Type B pancreatic cell (in vitro differentiated cells): ENCODE results near the gene GLI3. TPM values are rescaled to one million over a fixed set of nuclear protein-coding genes. Genes with fewer than 3 reads are reported as not detected.

Source experiments
- DNase-seq: peaks from one replicate; pipeline ENCODE4 v3.0.0; 2021; ENCODE audit warnings: mixed read lengths; ENCODE audit not compliant: unreplicated experiment; ENCODE audit errors: extremely low spot score
- H3K27ac Mint-ChIP-seq: 2 replicates; pipeline ENCODE4 v1.8.0; 2021; ENCODE audit warnings: mild to moderate bottlenecking, mixed read lengths
- H3K27me3 Mint-ChIP-seq: 2 replicates; pipeline ENCODE4 v1.8.0; 2021; ENCODE audit warnings: mixed read lengths
- H3K36me3 Mint-ChIP-seq: 2 replicates; pipeline ENCODE4 v1.8.0; 2021; ENCODE audit warnings: mixed read lengths
- H3K4me1 Mint-ChIP-seq: one replicate; pipeline ENCODE4 v1.8.0; 2021; ENCODE audit warnings: mixed read lengths; ENCODE audit not compliant: unreplicated experiment
- H3K4me3 Mint-ChIP-seq: 2 replicates; pipeline ENCODE4 v1.8.0; 2021; ENCODE audit warnings: mild to moderate bottlenecking, mixed read lengths
- H3K9me3 Mint-ChIP-seq: 2 replicates; pipeline ENCODE4 v1.8.0; 2021; ENCODE audit warnings: mixed read lengths
- CTCF ChIP-seq: fragments of 200-600 bp; sonication (generic); conservative IDR thresholded peaks from 2 replicates; pipeline ENCODE4 v1.5.0; 2021; ENCODE audit warnings: antibody characterized with exemption, mild to moderate bottlenecking
- total RNA-seq: library from RNA; stranded (reverse); gene quantifications from 2 replicates; pipeline ENCODE4 v1.2.1, GENCODE V29; 2021; ENCODE audit warnings: low replicate concordance

The GLI3 gene
- total RNA-seq, 1 donor from 2014 or later: 141 TPM

DNA sequence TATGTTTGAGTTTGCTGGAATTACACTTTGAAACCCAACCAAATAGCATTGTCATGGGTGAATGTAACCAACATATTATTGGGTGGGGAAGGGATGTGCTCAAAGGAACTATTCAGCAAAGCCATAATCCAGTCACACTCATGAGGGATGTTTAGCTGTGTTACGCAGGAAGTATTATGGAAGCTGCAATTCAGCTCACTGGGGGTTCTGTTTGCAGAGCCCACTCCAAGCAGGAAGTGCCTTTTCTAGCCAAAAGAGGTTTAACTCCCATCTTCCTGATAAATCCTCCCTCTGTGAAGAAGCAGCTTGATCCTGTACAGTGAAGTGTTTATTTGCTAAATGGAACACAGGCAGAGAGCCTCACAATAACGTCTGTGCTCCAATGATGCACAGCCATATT is 172.5 kb downstream of the GLI3 start:
- Mint-ChIP-seq H3K4me1 (peaks cover 44% of the 10 kb centered on the region), H3K36me3 (peaks cover 26% of the 10 kb centered on the region), H3K27ac (no peak overlapping the region), H3K4me3 (no peak overlapping the region), H3K9me3 (peaks cover 4% of the 10 kb centered on the region), H3K27me3 (no peaks in the 10 kb centered on the region)
- no peak for TF ChIP-seq CTCF
- DNase-seq: no peak

DNA sequence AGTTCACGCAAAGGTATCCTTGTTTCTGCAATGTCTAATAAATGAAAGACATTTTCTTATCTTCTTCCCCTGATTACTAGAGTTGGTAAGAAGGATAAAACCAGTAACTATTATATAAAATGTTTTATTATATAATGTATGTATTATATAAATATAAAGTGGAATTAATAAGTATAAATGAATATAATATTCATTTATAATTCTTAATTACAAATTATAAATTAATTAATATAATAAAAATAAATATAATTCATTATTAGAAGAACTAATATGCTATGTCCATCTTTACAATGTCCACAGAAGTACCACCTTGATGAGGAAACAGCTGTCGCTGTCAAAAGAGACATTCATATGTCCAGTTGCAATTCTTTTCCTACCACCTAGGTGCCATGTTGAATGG is 177.7 kb downstream of the GLI3 start:
- Mint-ChIP-seq H3K4me3 (no peak overlapping the region), H3K27ac (no peak overlapping the region), H3K4me1 (no peaks in the 10 kb centered on the region), H3K27me3 (no peaks in the 10 kb centered on the region), H3K9me3 (no peaks in the 10 kb centered on the region), H3K36me3 (peaks cover 22% of the 10 kb centered on the region)
- TF ChIP-seq CTCF: no peak
- no peak for DNase-seq

DNA sequence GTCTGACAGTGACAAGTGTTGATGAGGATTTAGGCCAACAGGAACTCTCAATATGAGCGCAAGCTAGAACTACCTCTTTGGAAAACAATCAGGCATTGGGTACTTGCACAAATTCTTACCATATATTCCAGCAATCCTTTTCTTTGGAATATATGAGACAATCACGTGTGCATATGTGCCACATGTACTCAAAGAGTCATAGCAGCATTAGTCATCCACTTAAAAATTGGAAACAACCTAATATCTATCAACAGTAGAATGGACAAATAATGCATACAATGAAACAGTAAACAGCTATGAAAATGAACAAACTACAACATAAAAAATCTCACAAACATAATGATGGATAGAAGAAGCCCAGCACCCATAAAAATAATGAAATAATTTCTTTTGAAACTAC is 179.7 kb downstream of the GLI3 start:
- Mint-ChIP-seq H3K4me1 (no peaks in the 10 kb centered on the region), H3K9me3 (no peaks in the 10 kb centered on the region), H3K36me3 (peaks cover 20% of the 10 kb centered on the region), H3K27ac (no peak overlapping the region), H3K27me3 (no peaks in the 10 kb centered on the region), H3K4me3 (no peak overlapping the region)
- DNase-seq: no peak
- TF ChIP-seq CTCF: no peak

DNA sequence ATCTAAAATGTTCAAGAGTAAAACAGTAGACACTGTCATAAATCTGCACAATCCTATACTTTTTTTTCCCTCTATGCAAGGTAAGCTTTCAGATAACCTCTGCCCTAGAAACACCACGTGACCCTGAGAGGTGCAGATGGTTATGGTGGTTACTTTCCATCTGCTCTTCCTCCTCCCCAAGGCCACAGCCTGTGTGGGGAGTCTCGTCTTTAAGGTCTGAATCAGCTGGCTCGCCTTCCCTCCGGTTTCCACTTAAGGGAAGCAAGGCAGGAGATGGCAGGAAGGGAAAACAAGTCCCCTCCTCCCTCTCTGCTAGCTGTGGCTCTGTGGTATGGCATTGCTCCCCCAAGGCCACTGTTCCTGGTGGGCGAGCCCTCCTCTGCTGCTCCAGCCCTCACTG is 181.8 kb downstream of the GLI3 start:
- Mint-ChIP-seq H3K27me3 (no peaks in the 10 kb centered on the region), H3K4me1 (no peaks in the 10 kb centered on the region), H3K9me3 (no peaks in the 10 kb centered on the region), H3K36me3 (peaks cover 25% of the 10 kb centered on the region), H3K4me3 (no peak overlapping the region), H3K27ac (no peak overlapping the region)
- TF ChIP-seq CTCF: no peak
- DNase-seq: no peak

DNA sequence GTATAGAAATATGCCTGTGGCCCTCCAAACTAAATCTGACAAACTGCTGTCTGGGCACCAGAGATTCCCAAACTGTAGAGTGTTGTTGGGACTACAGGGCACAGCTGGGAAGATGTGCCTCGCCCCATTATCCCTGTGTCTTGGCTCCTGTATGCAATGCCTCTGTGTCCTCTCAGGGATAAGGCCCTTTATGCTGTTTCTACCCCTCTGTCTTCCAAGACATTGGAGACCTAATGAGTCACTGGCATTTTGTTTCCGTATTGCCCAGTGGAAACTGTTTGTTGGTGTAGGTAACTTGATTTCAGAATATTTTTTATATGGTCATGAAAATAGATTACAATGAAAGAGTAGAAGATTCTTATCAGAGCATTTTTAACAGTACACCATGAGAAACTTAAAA is 183.2 kb downstream of the GLI3 start:
- Mint-ChIP-seq H3K9me3 (no peaks in the 10 kb centered on the region), H3K4me1 (peaks cover 5% of the 10 kb centered on the region), H3K36me3 (peaks cover 23% of the 10 kb centered on the region), H3K27me3 (no peaks in the 10 kb centered on the region), H3K4me3 (no peak overlapping the region), H3K27ac (no peak overlapping the region)
- no peak for DNase-seq
- no peak for TF ChIP-seq CTCF

DNA sequence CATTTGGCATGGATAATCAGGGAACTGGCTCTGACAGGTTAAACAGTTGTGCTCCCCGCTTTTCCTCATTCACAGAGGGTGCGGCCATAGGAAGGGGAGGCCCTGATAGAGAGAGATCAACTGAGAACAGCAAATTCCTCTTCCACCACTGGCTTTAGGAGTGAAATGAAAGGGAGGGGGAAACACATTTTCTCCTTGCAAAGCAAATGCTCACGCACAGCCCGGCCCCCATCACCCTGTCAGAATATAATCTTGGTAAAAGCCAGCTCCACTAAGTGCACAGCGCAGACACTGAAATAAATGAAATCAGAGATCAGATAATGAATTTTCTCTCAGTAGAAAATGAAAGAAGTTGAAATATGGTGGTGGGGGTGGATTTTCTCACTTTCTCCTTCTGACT is 187.2 kb downstream of the GLI3 start:
- H3K4me3 Mint-ChIP-seq: no peak overlapping the region
- peaks cover 5% of the 10 kb centered on the region for H3K4me1 Mint-ChIP-seq
- no peak for DNase-seq
- H3K27ac Mint-ChIP-seq: no peak overlapping the region
- H3K36me3 Mint-ChIP-seq: peaks cover 41% of the 10 kb centered on the region
- H3K9me3 Mint-ChIP-seq: no peaks in the 10 kb centered on the region
- H3K27me3 Mint-ChIP-seq: no peaks in the 10 kb centered on the region
- no peak for TF ChIP-seq CTCF
